PC-3 (cell line): Measurements from ENCODE around the gene TFAP2A. TPM values are rescaled to one million over a fixed set of nuclear protein-coding genes. Genes with fewer than 3 reads are reported as not detected.

Experiments
- ATAC-seq: fragments of 200-7000 bp; cut with Tn5 transposase; 2 replicates; pipeline ENCODE4 v1.9.1; 2020; ENCODE audit warnings: mild to moderate bottlenecking, moderate library complexity
- BruUV-seq: library from RNA; stranded (reverse); fragments of 400-500 nt; replicated peaks from 2 replicates; lab custom pipeline; 2021; lab: Mats Ljungman, UMichigan
- CTCF ChIA-PET: fragments of 300-600 bp; sonication (Branson Sonifier 250); formaldehyde crosslinking; loops from one replicate; lab custom pipeline; 2022; ENCODE audit warnings: antibody characterized with exemption; lab: Charles Lee
- POLR2A ChIA-PET: fragments of 300-600 bp; sonication (Branson Sonifier 250); formaldehyde crosslinking; loops from one replicate; lab custom pipeline; 2022; ENCODE audit warnings: antibody characterized with exemption; ENCODE audit not compliant: unreplicated experiment; lab: Charles Lee
- DNase-seq: peaks from one replicate; pipeline ENCODE4 v3.0.0-alpha.2; 2015
- H2AFZ ChIP-seq: fragments of 300-600 bp; sonication (generic); 2 replicates; pipeline ENCODE4 v1.6.0; 2016; ENCODE audit warnings: antibody characterized with exemption, low read length
- H3F3A ChIP-seq: fragments of 300-600 bp; sonication (generic); one replicate; pipeline ENCODE4 v1.6.0; 2017; ENCODE audit warnings: antibody characterized with exemption, low read length, control low read depth, mild to moderate bottlenecking; ENCODE audit not compliant: unreplicated experiment
- H3K27ac ChIP-seq: fragments of 300-600 bp; sonication (generic); 2 replicates; pipeline ENCODE4 v1.5.1; 2016; ENCODE audit warnings: mild to moderate bottlenecking, low read length
- H3K27me3 ChIP-seq: fragments of 300-600 bp; sonication (generic); 2 replicates; pipeline ENCODE4 v1.6.1; 2016; ENCODE audit warnings: low read length, mixed read lengths
- H3K36me3 ChIP-seq: fragments of 300-600 bp; sonication (generic); 2 replicates; pipeline ENCODE4 v1.6.1; 2016; ENCODE audit warnings: low read depth, mixed run types, low read length, mixed read lengths
- H3K4me1 ChIP-seq: fragments of 300-600 bp; sonication (generic); 2 replicates; pipeline ENCODE4 v1.5.1; 2016; ENCODE audit warnings: low read length; ENCODE audit not compliant: insufficient read depth
- H3K4me2 ChIP-seq: fragments of 300-600 bp; sonication (generic); 2 replicates; pipeline ENCODE4 v1.6.0; 2016; ENCODE audit warnings: low read length
- H3K4me3 ChIP-seq: fragments of 300-600 bp; sonication (generic); 2 replicates; pipeline ENCODE4 v1.5.1; 2016; ENCODE audit warnings: mild to moderate bottlenecking, low read length, mixed read lengths
- H3K79me2 ChIP-seq: fragments of 300-600 bp; sonication (generic); 2 replicates; pipeline ENCODE4 v1.6.1; 2017; ENCODE audit warnings: low read length, mixed read lengths
- H3K9ac ChIP-seq: fragments of 300-600 bp; sonication (generic); 2 replicates; pipeline ENCODE4 v1.6.0; 2016; ENCODE audit warnings: mild to moderate bottlenecking, low read length
- H3K9me2 ChIP-seq: fragments of 300-600 bp; sonication (generic); replicated peaks from 2 replicates; pipeline ENCODE4 v1.6.1; 2016; ENCODE audit warnings: mixed run types, low read length, mixed read lengths
- H3K9me3 ChIP-seq: fragments of 300-600 bp; sonication (generic); 2 replicates; pipeline ENCODE4 v1.6.1; 2016; ENCODE audit warnings: low read length, mixed read lengths
- H4K20me1 ChIP-seq: fragments of 300-600 bp; sonication (generic); 2 replicates; pipeline ENCODE4 v1.6.1; 2016; ENCODE audit warnings: low read length, mixed read lengths
- EZH2 ChIP-seq: fragments of 300-600 bp; sonication (generic); IDR thresholded peaks from one replicate; pipeline ENCODE4 v1.6.1; 2017; ENCODE audit warnings: antibody characterized with exemption, mild to moderate bottlenecking, low read length; ENCODE audit not compliant: unreplicated experiment
- EZH2phosphoT487 ChIP-seq: fragments of 300-600 bp; sonication (generic); IDR thresholded peaks from 2 replicates; pipeline ENCODE4 v1.6.1; 2018; ENCODE audit warnings: mild to moderate bottlenecking, antibody characterized with exemption, low read length, borderline replicate concordance
- intact Hi-C: fragments of 100-400 bp; cut with micrococcal nuclease; formaldehyde crosslinking; loops from 2 replicates; pipeline ENCODE4 v1.9.0; 2023
- total RNA-seq: library from RNA; depleted of rRNA; stranded (reverse); fragments of >200 nt; gene quantifications from 2 replicates; pipeline ENCODE4 v1.2.3, GENCODE V29; 2014
- TF ChIP-seq, protein P1 (sequence below): fragments of 300-600 bp; sonication (generic); conservative IDR thresholded peaks from 2 replicates; pipeline ENCODE4 v1.5.1; 2017; ENCODE audit warnings: antibody characterized with exemption, low read depth, mild to moderate bottlenecking, low read length

Gene TFAP2A
- total RNA-seq, 1 experiment from 2014 or later, result 29.4 TPM

DNA sequence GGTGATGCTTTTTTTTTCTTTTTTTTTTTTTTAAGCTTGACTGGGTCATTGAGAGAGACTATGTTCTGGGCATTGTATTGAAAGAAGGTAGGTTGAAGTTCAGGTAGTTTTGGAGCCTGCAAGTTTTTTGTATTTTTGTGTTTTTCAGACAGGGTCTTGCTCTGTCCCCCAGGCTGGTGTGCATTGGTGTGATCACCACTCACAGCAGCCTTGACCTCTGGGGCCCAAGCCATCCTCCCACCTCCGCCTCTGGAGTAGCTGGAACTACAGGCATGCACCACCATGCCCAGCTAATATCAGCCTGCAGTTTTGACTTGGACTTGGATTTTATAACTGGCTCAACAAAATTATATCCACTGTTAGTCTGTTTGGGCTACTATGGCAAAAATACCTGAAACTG, 31.7 kb upstream of the TFAP2A start:
- BruUV-seq, result no TSS peak
- Histone ChIP-seq H3K4me1 (peaks cover 29% of the 10 kb centered on the region), H3K4me3 (no peak overlapping the region), H3K4me2 (no peak overlapping the region), H2AFZ (no peak overlapping the region), H3K79me2 (no peaks in the 10 kb centered on the region), H3K9me2 (no peaks in the 10 kb centered on the region), H3F3A (peaks cover 5% of the 10 kb centered on the region), H3K36me3 (no peaks in the 10 kb centered on the region), H3K9ac (no peak overlapping the region), H3K27ac (no peak overlapping the region), H4K20me1 (no peaks in the 10 kb centered on the region), H3K9me3 (no peaks in the 10 kb centered on the region), H3K27me3 (no peaks in the 10 kb centered on the region)
- no peak for DNase-seq
- intact Hi-C loops, result no loop called here
- ATAC-seq, result no peak
- CTCF ChIA-PET, result no interaction called here
- POLR2A ChIA-PET, result no interaction called here
- TF ChIP-seq, protein P1, sequence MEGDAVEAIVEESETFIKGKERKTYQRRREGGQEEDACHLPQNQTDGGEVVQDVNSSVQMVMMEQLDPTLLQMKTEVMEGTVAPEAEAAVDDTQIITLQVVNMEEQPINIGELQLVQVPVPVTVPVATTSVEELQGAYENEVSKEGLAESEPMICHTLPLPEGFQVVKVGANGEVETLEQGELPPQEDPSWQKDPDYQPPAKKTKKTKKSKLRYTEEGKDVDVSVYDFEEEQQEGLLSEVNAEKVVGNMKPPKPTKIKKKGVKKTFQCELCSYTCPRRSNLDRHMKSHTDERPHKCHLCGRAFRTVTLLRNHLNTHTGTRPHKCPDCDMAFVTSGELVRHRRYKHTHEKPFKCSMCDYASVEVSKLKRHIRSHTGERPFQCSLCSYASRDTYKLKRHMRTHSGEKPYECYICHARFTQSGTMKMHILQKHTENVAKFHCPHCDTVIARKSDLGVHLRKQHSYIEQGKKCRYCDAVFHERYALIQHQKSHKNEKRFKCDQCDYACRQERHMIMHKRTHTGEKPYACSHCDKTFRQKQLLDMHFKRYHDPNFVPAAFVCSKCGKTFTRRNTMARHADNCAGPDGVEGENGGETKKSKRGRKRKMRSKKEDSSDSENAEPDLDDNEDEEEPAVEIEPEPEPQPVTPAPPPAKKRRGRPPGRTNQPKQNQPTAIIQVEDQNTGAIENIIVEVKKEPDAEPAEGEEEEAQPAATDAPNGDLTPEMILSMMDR, result no peak
- TF ChIP-seq EZH2phosphoT487 (no peak), EZH2 (no peak)

DNA sequence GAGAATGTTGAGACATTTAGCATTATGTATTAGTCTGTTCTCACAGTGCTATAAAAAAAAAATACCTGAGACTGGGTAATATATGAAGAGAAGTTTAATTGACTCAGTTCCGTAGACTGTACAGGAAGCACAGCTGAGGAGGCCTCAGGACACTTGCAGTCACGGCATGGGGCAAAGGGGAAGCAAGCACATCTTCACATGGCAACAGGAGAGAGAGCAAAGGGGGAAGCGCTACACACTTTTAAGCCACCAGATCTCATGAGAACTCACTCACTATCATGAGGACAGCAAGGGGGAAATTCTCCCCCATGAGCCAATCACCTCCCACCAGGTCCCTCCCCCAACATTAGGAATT, 26.8 kb upstream of the TFAP2A start:
- Histone ChIP-seq H3K9me2 (no peaks in the 10 kb centered on the region), H3K36me3 (no peaks in the 10 kb centered on the region), H4K20me1 (no peaks in the 10 kb centered on the region), H3K4me3 (peak overlapping the region; percentile 24), H3F3A (peaks cover 6% of the 10 kb centered on the region), H3K9me3 (no peaks in the 10 kb centered on the region), H3K27me3 (no peaks in the 10 kb centered on the region), H3K4me2 (peak overlapping the region; percentile 68), H2AFZ (peak overlapping the region; percentile 65), H3K27ac (peak overlapping the region; percentile 87), H3K9ac (peak overlapping the region; percentile 36), H3K4me1 (peaks cover 20% of the 10 kb centered on the region), H3K79me2 (no peaks in the 10 kb centered on the region)
- peak; percentile 35 for ATAC-seq
- CTCF ChIA-PET, result interaction anchor here (0.7 to 1.5 kb wide), 3 partner anchors 27 to 43 kb away, joined by 3 to 6 read pairs (median 3); partner anchors contain the start of gene TFAP2A
- DNase-seq, result no peak
- BruUV-seq, result TSS peak; percentile 100
- POLR2A ChIA-PET, result interaction anchor here (1.2 kb wide), 1 partner anchor 10 kb away, joined by 13 read pairs; no protein-coding TSS in a partner anchor
- intact Hi-C loops, result loop anchor here (1.0 kb wide), 2 partner anchors 11 to 24 kb away; no protein-coding TSS in a partner anchor
- TF ChIP-seq EZH2 (no peak), EZH2phosphoT487 (no peak)
- TF ChIP-seq, protein P1, result no peak

DNA sequence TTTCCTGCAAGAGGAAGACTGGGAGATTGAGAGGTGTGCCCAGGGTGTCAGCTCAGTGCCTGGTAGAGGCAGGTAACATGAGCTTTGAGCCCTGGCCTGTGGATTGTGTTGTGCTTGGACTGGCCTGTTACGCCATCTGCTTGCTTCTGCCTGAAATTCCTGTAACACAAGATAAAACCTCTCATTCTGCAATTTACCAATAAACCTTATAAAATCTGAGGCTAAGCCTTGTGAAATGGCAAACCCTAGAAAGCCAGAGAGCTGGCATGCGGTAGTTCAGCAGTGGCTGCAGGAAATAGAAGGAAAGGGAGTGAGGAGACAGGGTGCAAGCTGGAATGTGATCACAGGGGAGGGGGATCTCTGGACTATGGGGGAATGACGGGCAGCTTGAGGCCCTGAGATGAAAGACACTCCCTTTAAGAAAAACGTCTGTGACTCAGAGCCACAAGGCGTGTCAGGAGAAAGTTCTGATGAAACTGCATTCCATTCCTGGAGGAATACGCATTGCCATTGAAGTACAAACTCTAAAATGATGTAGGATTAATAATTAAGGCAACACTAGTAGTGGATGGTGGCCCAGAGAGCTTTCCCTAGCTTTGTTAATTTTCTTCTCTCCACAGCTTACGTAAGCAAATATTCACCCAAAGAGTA, 26.3 kb upstream of the TFAP2A start:
- Histone ChIP-seq H4K20me1 (no peaks in the 10 kb centered on the region), H3K4me2 (peak overlapping the region; percentile 68), H3K4me1 (peaks cover 20% of the 10 kb centered on the region), H3K9ac (peak overlapping the region; percentile 36), H3K79me2 (no peaks in the 10 kb centered on the region), H3K36me3 (no peaks in the 10 kb centered on the region), H3K27me3 (no peaks in the 10 kb centered on the region), H3K27ac (peak overlapping the region; percentile 87), H3K9me3 (no peaks in the 10 kb centered on the region), H3K4me3 (peak overlapping the region; percentile 24), H3K9me2 (no peaks in the 10 kb centered on the region), H3F3A (peaks cover 6% of the 10 kb centered on the region), H2AFZ (peak overlapping the region; percentile 65)
- BruUV-seq, result no TSS peak
- ATAC-seq (peak; percentile 89), DNase-seq (peak; percentile 98)
- POLR2A ChIA-PET, result interaction anchor here (0.6 to 1.2 kb wide), 3 partner anchors 9 to 155 kb away, joined by 3 to 13 read pairs (median 10); no protein-coding TSS in a partner anchor
- TF ChIP-seq, protein P1, result peak; percentile 22; the same call in 1 of the 2 replicates
- TF ChIP-seq EZH2phosphoT487, result no peak
- TF ChIP-seq EZH2, result no peak
- intact Hi-C loops, result loop anchor here (1.0 kb wide), 2 partner anchors 11 to 24 kb away; no protein-coding TSS in a partner anchor
- CTCF ChIA-PET, result interaction anchor here (0.6 to 1.5 kb wide), 5 partner anchors 24 to 118 kb away, joined by 3 to 8 read pairs (median 6); partner anchors contain the start of gene TFAP2A
